ENCODE data around the gene FBXO11. TPM values are rescaled to one million over a fixed set of nuclear protein-coding genes. Genes with fewer than 3 reads are reported as not detected.

Gene FBXO11
- total RNA-seq, 1 donor = 57.9 TPM

DNA sequence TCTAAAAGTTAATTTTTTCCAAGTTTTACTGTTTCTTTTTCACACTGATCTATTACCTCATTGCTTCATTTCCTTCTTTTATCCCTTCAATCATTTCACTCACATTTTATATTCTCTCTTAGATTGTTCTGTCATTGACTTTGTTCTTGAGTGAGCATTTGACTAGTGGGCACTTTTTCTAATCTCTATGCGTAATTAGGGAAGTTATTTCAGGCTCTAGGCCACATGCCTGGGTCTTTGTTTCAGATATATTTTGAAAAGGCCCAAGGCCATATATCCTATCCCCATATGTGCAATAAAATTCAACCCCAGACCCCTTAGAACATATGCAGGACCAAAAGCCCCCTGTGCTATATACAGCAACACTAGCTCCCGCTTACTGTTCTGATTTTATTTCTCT lies 62.1 kb downstream of the FBXO11 start:
- no peak for DNase-seq (ENCODE audit: insufficient read length, low spot score, missing footprints)
- H3K4me2 ChIP-seq (ENCODE audit: insufficient read depth, low read length) = no peak overlapping the region

DNA sequence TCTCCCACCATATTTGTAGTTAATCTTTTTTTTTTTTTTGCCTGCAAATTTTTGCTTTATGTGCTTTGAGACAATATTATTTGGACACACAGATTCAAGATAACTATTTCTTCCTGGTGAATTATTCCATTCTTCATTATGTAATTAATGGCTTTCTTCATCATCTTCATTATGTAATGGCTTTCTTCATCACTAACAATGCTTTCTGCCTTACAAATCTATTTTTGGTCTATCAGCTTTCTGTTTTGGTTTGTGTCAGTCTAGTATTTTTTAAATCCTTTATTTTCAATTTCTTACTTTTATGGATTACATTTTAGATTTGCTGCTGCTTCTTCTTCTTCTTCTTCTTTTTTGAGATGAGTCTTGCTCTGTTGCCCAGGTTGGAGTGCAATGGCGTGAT lies 62.9 kb downstream of the FBXO11 start:
- Histone ChIP-seq H3K4me2 (ENCODE audit: insufficient read depth, low read length) (no peak overlapping the region), H4K20me1 (ENCODE audit: insufficient read depth, low read length) (peaks cover 23% of the 10 kb centered on the region), H3K36me3 (ENCODE audit: insufficient read depth, low read length) (peaks cover 7% of the 10 kb centered on the region), H2AFZ (ENCODE audit: low read length) (no peak overlapping the region), H3K79me2 (ENCODE audit: insufficient read depth, low read length) (peaks cover 91% of the 10 kb centered on the region), H3K27me3 (ENCODE audit: insufficient read depth, low read length) (no peaks in the 10 kb centered on the region), H3K9me3 (ENCODE audit: low read depth, low read length) (no peaks in the 10 kb centered on the region), H3K4me1 (ENCODE audit: insufficient read depth, low read length) (no peaks in the 10 kb centered on the region), H3K4me3 (ENCODE audit: insufficient read depth, low read length) (no peak overlapping the region), H3K27ac (ENCODE audit: low read depth, low read length) (no peak overlapping the region)
- DNase-seq (ENCODE audit: insufficient read length, low spot score, missing footprints) = no peak
- TF ChIP-seq, protein P1, sequence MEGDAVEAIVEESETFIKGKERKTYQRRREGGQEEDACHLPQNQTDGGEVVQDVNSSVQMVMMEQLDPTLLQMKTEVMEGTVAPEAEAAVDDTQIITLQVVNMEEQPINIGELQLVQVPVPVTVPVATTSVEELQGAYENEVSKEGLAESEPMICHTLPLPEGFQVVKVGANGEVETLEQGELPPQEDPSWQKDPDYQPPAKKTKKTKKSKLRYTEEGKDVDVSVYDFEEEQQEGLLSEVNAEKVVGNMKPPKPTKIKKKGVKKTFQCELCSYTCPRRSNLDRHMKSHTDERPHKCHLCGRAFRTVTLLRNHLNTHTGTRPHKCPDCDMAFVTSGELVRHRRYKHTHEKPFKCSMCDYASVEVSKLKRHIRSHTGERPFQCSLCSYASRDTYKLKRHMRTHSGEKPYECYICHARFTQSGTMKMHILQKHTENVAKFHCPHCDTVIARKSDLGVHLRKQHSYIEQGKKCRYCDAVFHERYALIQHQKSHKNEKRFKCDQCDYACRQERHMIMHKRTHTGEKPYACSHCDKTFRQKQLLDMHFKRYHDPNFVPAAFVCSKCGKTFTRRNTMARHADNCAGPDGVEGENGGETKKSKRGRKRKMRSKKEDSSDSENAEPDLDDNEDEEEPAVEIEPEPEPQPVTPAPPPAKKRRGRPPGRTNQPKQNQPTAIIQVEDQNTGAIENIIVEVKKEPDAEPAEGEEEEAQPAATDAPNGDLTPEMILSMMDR (IDR thresholded peaks at IDR 0.05; ENCODE audit: extremely low read depth, low read depth, low read length) = no peak

More for the DNA sequence above, 62.1 kb downstream of the FBXO11 start:
- TF ChIP-seq, protein P1 (IDR thresholded peaks at IDR 0.05; ENCODE audit: extremely low read depth, low read depth, low read length) = no peak
- Histone ChIP-seq H3K4me1 (ENCODE audit: insufficient read depth, low read length) (no peaks in the 10 kb centered on the region), H3K4me3 (ENCODE audit: insufficient read depth, low read length) (no peak overlapping the region), H3K36me3 (ENCODE audit: insufficient read depth, low read length) (no peaks in the 10 kb centered on the region), H3K27ac (ENCODE audit: low read depth, low read length) (no peak overlapping the region), H3K9me3 (ENCODE audit: low read depth, low read length) (no peaks in the 10 kb centered on the region), H2AFZ (ENCODE audit: low read length) (no peak overlapping the region), H4K20me1 (ENCODE audit: insufficient read depth, low read length) (peaks cover 23% of the 10 kb centered on the region), H3K79me2 (ENCODE audit: insufficient read depth, low read length) (peaks cover 91% of the 10 kb centered on the region), H3K27me3 (ENCODE audit: insufficient read depth, low read length) (no peaks in the 10 kb centered on the region)

DNA sequence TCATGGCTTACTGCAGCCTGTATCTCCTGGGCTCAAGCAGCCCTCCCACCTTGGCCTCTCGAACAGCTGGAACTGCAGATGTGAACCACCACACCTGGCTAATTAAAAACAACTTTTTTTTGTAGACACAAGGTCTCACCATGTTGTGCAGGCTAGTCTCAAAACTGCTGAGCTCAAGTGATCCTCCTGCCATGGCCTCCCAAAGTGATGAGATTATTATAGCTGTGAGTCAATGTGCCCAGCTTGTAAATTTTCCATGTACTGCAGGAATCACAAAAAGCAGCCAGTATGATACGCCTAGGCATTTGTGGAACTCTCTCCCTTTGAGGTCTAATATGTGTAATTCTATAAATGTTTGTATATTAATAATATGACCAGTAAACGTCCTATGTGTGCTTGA lies 63.5 kb downstream of the FBXO11 start:
- H3K9me3 ChIP-seq (ENCODE audit: low read depth, low read length) = no peaks in the 10 kb centered on the region
- no peaks in the 10 kb centered on the region for H3K27me3 ChIP-seq (ENCODE audit: insufficient read depth, low read length)
- H4K20me1 ChIP-seq (ENCODE audit: insufficient read depth, low read length) = peaks cover 23% of the 10 kb centered on the region
- peaks cover 13% of the 10 kb centered on the region for H3K36me3 ChIP-seq (ENCODE audit: insufficient read depth, low read length)
- no peak for DNase-seq (ENCODE audit: insufficient read length, low spot score, missing footprints)
- H3K4me1 ChIP-seq (ENCODE audit: insufficient read depth, low read length) = no peaks in the 10 kb centered on the region
- TF ChIP-seq, protein P1 (IDR thresholded peaks at IDR 0.05; ENCODE audit: extremely low read depth, low read depth, low read length) = no peak
- H3K79me2 ChIP-seq (ENCODE audit: insufficient read depth, low read length) = peaks cover 86% of the 10 kb centered on the region
- H2AFZ ChIP-seq (ENCODE audit: low read length) = no peak overlapping the region
- no peak overlapping the region for H3K4me2 ChIP-seq (ENCODE audit: insufficient read depth, low read length)
- no peak overlapping the region for H3K4me3 ChIP-seq (ENCODE audit: insufficient read depth, low read length)
- H3K27ac ChIP-seq (ENCODE audit: low read depth, low read length) = no peak overlapping the region

DNA sequence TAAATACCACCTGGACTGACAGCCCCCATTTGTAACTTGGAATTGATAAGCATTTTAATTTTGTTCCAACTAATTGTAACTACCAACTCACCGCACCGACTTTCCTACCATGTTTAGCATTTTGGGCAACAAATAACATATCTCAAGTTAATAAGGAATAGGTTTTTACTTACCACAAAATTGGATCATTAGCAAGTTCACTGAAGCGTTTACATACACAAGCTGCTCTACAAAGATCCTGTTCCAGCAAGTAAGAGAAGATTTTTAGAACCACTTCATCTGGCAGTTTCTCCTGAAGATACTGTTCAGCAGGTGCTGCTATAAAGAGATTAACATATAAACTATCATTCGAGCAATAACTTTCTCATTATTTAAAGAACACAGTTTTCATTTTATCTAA lies 67.6 kb downstream of the FBXO11 start:
- Histone ChIP-seq H3K9me3 (ENCODE audit: low read depth, low read length) (no peaks in the 10 kb centered on the region), H3K4me3 (ENCODE audit: insufficient read depth, low read length) (no peak overlapping the region), H3K36me3 (ENCODE audit: insufficient read depth, low read length) (peaks cover 50% of the 10 kb centered on the region), H3K4me1 (ENCODE audit: insufficient read depth, low read length) (no peaks in the 10 kb centered on the region), H3K27me3 (ENCODE audit: insufficient read depth, low read length) (no peaks in the 10 kb centered on the region), H2AFZ (ENCODE audit: low read length) (no peak overlapping the region), H3K4me2 (ENCODE audit: insufficient read depth, low read length) (no peak overlapping the region), H3K79me2 (ENCODE audit: insufficient read depth, low read length) (peaks cover 52% of the 10 kb centered on the region), H3K27ac (ENCODE audit: low read depth, low read length) (no peak overlapping the region), H4K20me1 (ENCODE audit: insufficient read depth, low read length) (peaks cover 4% of the 10 kb centered on the region)
- DNase-seq (ENCODE audit: insufficient read length, low spot score, missing footprints) = no peak
- TF ChIP-seq, protein P1 (IDR thresholded peaks at IDR 0.05; ENCODE audit: extremely low read depth, low read depth, low read length) = no peak

Measured in osteoblast (primary cell).